ENCODE results near the gene GALNT17. TPM values are rescaled to one million over a fixed set of nuclear protein-coding genes. Genes with fewer than 3 reads are reported as not detected.
"Not testable (repeated sequence)": the region's sequence is repeated elsewhere in the genome, so short reads cannot be mapped to it uniquely, and the experiment has no call there.

The GALNT17 gene
- total RNA-seq, 1 experiment from 2014 or later: not detected

GRCh38 chr7:71580027-71580426 is 448.1 kb downstream of the GALNT17 start:
- Mint-ChIP-seq H3K4me3 (ENCODE audit: unreplicated experiment) (no peak overlapping the region), H3K36me3 (ENCODE audit: insufficient read depth, unreplicated experiment) (no peaks in the 10 kb centered on the region), H3K4me1 (ENCODE audit: insufficient read depth, unreplicated experiment) (peaks cover 4% of the 10 kb centered on the region), H3K27ac (ENCODE audit: low read depth, unreplicated experiment) (no peak overlapping the region), H3K9me3 (ENCODE audit: unreplicated experiment) (no peaks in the 10 kb centered on the region), H3K27me3 (ENCODE audit: insufficient read depth, unreplicated experiment) (no peaks in the 10 kb centered on the region)
- intact Hi-C loops (cut with micrococcal nuclease): no loop called here
- no TSS peak for BruUV-seq (replicated peaks)
- DNase-seq (ENCODE audit: unreplicated experiment): no peak
- ChIA-PET CTCF (no interaction called here), POLR2A (no interaction called here)
- TF ChIP-seq CTCF (IDR thresholded peaks at IDR 0.05; ENCODE audit: unreplicated experiment): no peak

GRCh38 chr7:71584256-71584655 is 452.3 kb downstream of the GALNT17 start:
- BruUV-seq (replicated peaks): no TSS peak
- no peaks in the 10 kb centered on the region for H3K36me3 Mint-ChIP-seq (ENCODE audit: insufficient read depth, unreplicated experiment)
- no peak overlapping the region for H3K27ac Mint-ChIP-seq (ENCODE audit: low read depth, unreplicated experiment)

GRCh38 chr7:71591876-71592275 is 459.9 kb downstream of the GALNT17 start:
- H3K27ac Mint-ChIP-seq (ENCODE audit: low read depth, unreplicated experiment): no peak overlapping the region
- H3K27me3 Mint-ChIP-seq (ENCODE audit: insufficient read depth, unreplicated experiment): no peaks in the 10 kb centered on the region
- H3K4me1 Mint-ChIP-seq (ENCODE audit: insufficient read depth, unreplicated experiment): peaks cover 4% of the 10 kb centered on the region
- no peak for DNase-seq (ENCODE audit: unreplicated experiment)
- H3K36me3 Mint-ChIP-seq (ENCODE audit: insufficient read depth, unreplicated experiment): no peaks in the 10 kb centered on the region
- ChIA-PET POLR2A (interaction anchor here (0.8 kb wide), 1 partner anchor 42 kb away, joined by 3 read pairs; no protein-coding TSS in a partner anchor), CTCF (no interaction called here)
- no peak for TF ChIP-seq CTCF (IDR thresholded peaks at IDR 0.05; ENCODE audit: unreplicated experiment)
- H3K4me3 Mint-ChIP-seq (ENCODE audit: unreplicated experiment): no peak overlapping the region
- intact Hi-C loops (cut with micrococcal nuclease): no loop called here
- peaks cover 13% of the 10 kb centered on the region for H3K9me3 Mint-ChIP-seq (ENCODE audit: unreplicated experiment)
- no TSS peak for BruUV-seq (replicated peaks)

More at GRCh38 chr7:71584256-71584655, 452.3 kb downstream of the GALNT17 start:
- Mint-ChIP-seq H3K9me3 (ENCODE audit: unreplicated experiment) (no peaks in the 10 kb centered on the region), H3K27me3 (ENCODE audit: insufficient read depth, unreplicated experiment) (no peaks in the 10 kb centered on the region), H3K4me1 (ENCODE audit: insufficient read depth, unreplicated experiment) (no peaks in the 10 kb centered on the region), H3K4me3 (ENCODE audit: unreplicated experiment) (no peak overlapping the region)
- ChIA-PET POLR2A (no interaction called here), CTCF (no interaction called here)
- no peak for DNase-seq (ENCODE audit: unreplicated experiment)
- no peak for TF ChIP-seq CTCF (IDR thresholded peaks at IDR 0.05; ENCODE audit: unreplicated experiment)
- intact Hi-C loops (cut with micrococcal nuclease): no loop called here

GRCh38 chr7:71592388-71592787 is 460.4 kb downstream of the GALNT17 start:
- BruUV-seq (replicated peaks); intact Hi-C loops (cut with micrococcal nuclease); H3K27me3 Mint-ChIP-seq (ENCODE audit: insufficient read depth, unreplicated experiment); H3K4me3 Mint-ChIP-seq (ENCODE audit: unreplicated experiment); H3K4me1 Mint-ChIP-seq (ENCODE audit: insufficient read depth, unreplicated experiment); H3K27ac Mint-ChIP-seq (ENCODE audit: low read depth, unreplicated experiment); H3K36me3 Mint-ChIP-seq (ENCODE audit: insufficient read depth, unreplicated experiment); DNase-seq (ENCODE audit: unreplicated experiment): not testable (repeated sequence)
- ChIA-PET POLR2A (interaction anchor here (0.8 kb wide), 1 partner anchor 41 kb away, joined by 3 read pairs; no protein-coding TSS in a partner anchor), CTCF (interaction anchor here (0.9 to 1.6 kb wide), 3 partner anchors 10 to 763 kb away, joined by 3 to 6 read pairs (median 5); no protein-coding TSS in a partner anchor)
- H3K9me3 Mint-ChIP-seq (ENCODE audit: unreplicated experiment): peaks cover 13% of the 10 kb centered on the region

GRCh38 chr7:71594736-71595135 is 462.8 kb downstream of the GALNT17 start:
- no peaks in the 10 kb centered on the region for H3K27me3 Mint-ChIP-seq (ENCODE audit: insufficient read depth, unreplicated experiment)
- ChIA-PET CTCF (no interaction called here), POLR2A (no interaction called here)
- H3K4me1 Mint-ChIP-seq (ENCODE audit: insufficient read depth, unreplicated experiment): peaks cover 4% of the 10 kb centered on the region
- no peaks in the 10 kb centered on the region for H3K36me3 Mint-ChIP-seq (ENCODE audit: insufficient read depth, unreplicated experiment)
- no TSS peak for BruUV-seq (replicated peaks)
- H3K9me3 Mint-ChIP-seq (ENCODE audit: unreplicated experiment): peaks cover 21% of the 10 kb centered on the region
- no peak overlapping the region for H3K4me3 Mint-ChIP-seq (ENCODE audit: unreplicated experiment)
- no peak overlapping the region for H3K27ac Mint-ChIP-seq (ENCODE audit: low read depth, unreplicated experiment)
- TF ChIP-seq CTCF (IDR thresholded peaks at IDR 0.05; ENCODE audit: unreplicated experiment): no peak
- intact Hi-C loops (cut with micrococcal nuclease): no loop called here
- DNase-seq (ENCODE audit: unreplicated experiment): no peak

Data from MCF 10A (cell line).